IMR-90 (cell line): ENCODE data around the gene TAS2R4. TPM values are rescaled to one million over a fixed set of nuclear protein-coding genes. Genes with fewer than 3 reads are reported as not detected.

Experiments
- ATAC-seq: fragments of 200-7000 bp; cut with Tn5 transposase; 2 replicates; pipeline ENCODE4 v1.9.1; 2020; ENCODE audit warnings: low read depth, mild to moderate bottlenecking, moderate library complexity
- BruUV-seq: library from RNA; stranded (reverse); fragments of 400-500 nt; replicated peaks from 2 replicates; lab custom pipeline; 2021; lab: Mats Ljungman, UMichigan
- CTCF ChIA-PET: fragments of 300-600 bp; formaldehyde crosslinking; extraction: SDS; loops from one replicate; lab custom pipeline; 2021; ENCODE audit warnings: antibody characterized with exemption; lab: Yijun Ruan, JAX
- POLR2A ChIA-PET: fragments of 300-600 bp; sonication (Branson Sonifier 250); formaldehyde crosslinking; loops from one replicate; lab custom pipeline; 2022; ENCODE audit warnings: antibody characterized with exemption; ENCODE audit not compliant: unreplicated experiment; lab: Charles Lee
- DNase-seq: peaks from one replicate; pipeline ENCODE4 v3.0.0; 2013
- H2AFZ ChIP-seq: replicated peaks from 2 replicates; pipeline ENCODE3; 2013; ENCODE audit warnings: low read length, mild to moderate bottlenecking; ENCODE audit not compliant: poor library complexity
- H2AK5ac ChIP-seq: 2 replicates; pipeline ENCODE4 v1.6.1; 2013; ENCODE audit warnings: low read depth, low read length, inconsistent platforms
- H2AK9ac ChIP-seq: replicated peaks from 2 replicates; pipeline ENCODE3; 2013; ENCODE audit warnings: mild to moderate bottlenecking, low read depth, low read length, moderate library complexity; ENCODE audit not compliant: poor library complexity
- H2BK120ac ChIP-seq: 2 replicates; pipeline ENCODE4 v1.6.1; 2013; ENCODE audit warnings: low read depth, low read length, inconsistent platforms
- H2BK15ac ChIP-seq: 3 replicates; pipeline ENCODE4 v1.6.1; 2013; ENCODE audit warnings: low read depth, low read length, inconsistent platforms
- H2BK20ac ChIP-seq: 2 replicates; pipeline ENCODE4 v1.6.1; 2013; ENCODE audit warnings: low read depth, mild to moderate bottlenecking, inconsistent platforms, low read length, moderate library complexity
- H2BK5ac ChIP-seq: 2 replicates; pipeline ENCODE4 v1.6.1; 2013; ENCODE audit warnings: mild to moderate bottlenecking, low read depth, low read length, inconsistent platforms; ENCODE audit not compliant: poor library complexity, severe bottlenecking
- H3K14ac ChIP-seq: replicated peaks from 2 replicates; pipeline ENCODE4 v1.6.1; 2013; ENCODE audit warnings: low read depth, low read length, inconsistent platforms
- H3K18ac ChIP-seq: 2 replicates; pipeline ENCODE4 v1.6.1; 2013; ENCODE audit warnings: low read depth, low read length, control low read depth
- H3K23ac ChIP-seq: 2 replicates; pipeline ENCODE4 v1.6.1; 2013; ENCODE audit warnings: low read depth, low read length, inconsistent platforms
- H3K27ac ChIP-seq: 2 replicates; pipeline ENCODE4 v1.5.1; 2013; ENCODE audit warnings: mild to moderate bottlenecking, control low read depth, low read length; ENCODE audit not compliant: insufficient read depth
- H3K27me3 ChIP-seq: 2 replicates; pipeline ENCODE4 v1.6.1; 2013; ENCODE audit warnings: low read length; ENCODE audit not compliant: control insufficient read depth, insufficient read depth
- H3K36me3 ChIP-seq: 2 replicates; pipeline ENCODE4 v1.6.1; 2013; ENCODE audit warnings: low read length, mixed read lengths; ENCODE audit not compliant: control insufficient read depth, insufficient read depth
- H3K4ac ChIP-seq: 2 replicates; pipeline ENCODE4 v1.6.1; 2013; ENCODE audit warnings: low read depth, low read length, inconsistent platforms
- H3K4me1 ChIP-seq: 2 replicates; pipeline ENCODE4 v1.6.1; 2013; ENCODE audit warnings: low read length, mixed read lengths; ENCODE audit not compliant: control insufficient read depth, insufficient read depth
- H3K4me2 ChIP-seq: 2 replicates; pipeline ENCODE4 v1.6.1; 2013; ENCODE audit warnings: low read depth, mild to moderate bottlenecking, control low read depth, low read length, moderate library complexity
- H3K4me3 ChIP-seq: 2 replicates; pipeline ENCODE4 v1.5.1; 2013; ENCODE audit warnings: low read depth, mild to moderate bottlenecking, control low read depth, low read length, moderate library complexity; ENCODE audit not compliant: insufficient read depth
- H3K56ac ChIP-seq: 2 replicates; pipeline ENCODE4 v1.6.1; 2013; ENCODE audit warnings: low read length, inconsistent platforms; ENCODE audit not compliant: insufficient read depth; ENCODE audit errors: extremely low read depth
- H3K79me1 ChIP-seq, 2 experiments: 2 replicates each; pipeline ENCODE4 v1.6.1; 2013; ENCODE audit warnings: low read length in 2 of 2, inconsistent platforms in 1 of 2, low read depth in 1 of 2
- H3K9ac ChIP-seq: 2 replicates; pipeline ENCODE4 v1.6.1; 2013; ENCODE audit warnings: low read depth, low read length, control low read depth
- H3K9me1 ChIP-seq: 2 replicates; pipeline ENCODE4 v1.6.1; 2013; ENCODE audit warnings: low read length, inconsistent platforms; ENCODE audit not compliant: insufficient read depth
- H3K9me3 ChIP-seq: 2 replicates; pipeline ENCODE4 v1.6.1; 2013; ENCODE audit warnings: low read length; ENCODE audit not compliant: control insufficient read depth, insufficient read depth
- H4K20me1 ChIP-seq: 2 replicates; pipeline ENCODE4 v1.6.1; 2013; ENCODE audit warnings: low read length, inconsistent platforms; ENCODE audit not compliant: insufficient read depth
- H4K5ac ChIP-seq: 2 replicates; pipeline ENCODE4 v1.6.1; 2013; ENCODE audit warnings: mild to moderate bottlenecking, low read depth, low read length, control low read depth
- H4K8ac ChIP-seq, 2 experiments: 2 replicates each; pipeline ENCODE4 v1.6.1; 2013; ENCODE audit warnings: low read depth in 2 of 2, low read length in 2 of 2, control low read depth in 1 of 2, inconsistent platforms in 1 of 2
- H4K91ac ChIP-seq: 2 replicates; pipeline ENCODE4 v1.6.1; 2013; ENCODE audit warnings: low read depth, low read length, inconsistent platforms; ENCODE audit not compliant: insufficient read depth
- BHLHE40 ChIP-seq: fragments of 150-350 bp; IDR thresholded peaks from 2 replicates; pipeline ENCODE4 v1.6.1; 2016; ENCODE audit warnings: mild to moderate bottlenecking, low read depth, low read length
- CEBPB ChIP-seq: IDR thresholded peaks from 2 replicates; pipeline ENCODE4 v1.6.1; 2012; ENCODE audit warnings: low read depth, low read length, improper control_type of control experiment
- RAD21 ChIP-seq: IDR thresholded peaks from 2 replicates; pipeline ENCODE4 v1.6.1; 2012; ENCODE audit warnings: low read length, improper control_type of control experiment
- SMC3 ChIP-seq: fragments of 150-350 bp; IDR thresholded peaks from 2 replicates; pipeline ENCODE4 v1.6.1; 2016; ENCODE audit warnings: low read depth, mild to moderate bottlenecking, antibody characterized with exemption, low read length, moderate library complexity
- WGBS, 2 experiments: methylation state at CpG; one replicate each; pipeline versions ENCODE4 v1.1.5 to v1.1.7; 2013; ENCODE audit warnings: missing lambda C conversion rate in 2 of 2; ENCODE audit not compliant: insufficient read length in 1 of 2; ENCODE audit errors: extremely low coverage in 2 of 2; 5-methylcytosine and 5-hydroxymethylcytosine counted together
- dilution Hi-C: fragments of 300-500 bp; cut with HindIII; formaldehyde crosslinking; loops from one replicate; pipeline ENCODE4 v1.14.3; 2018; ENCODE audit warnings: low sequenced_read_pairs; ENCODE audit not compliant: unreplicated experiment
- in situ Hi-C: fragments of 300-500 bp; cut with MboI; formaldehyde crosslinking; loops from 3 replicates; pipeline ENCODE4 v1.14.3; 2019; ENCODE audit warnings: low sequenced_read_pairs, inconsistent platforms, mixed read lengths
- intact Hi-C: fragments of 100-400 bp; cut with micrococcal nuclease; formaldehyde crosslinking; loops from 2 replicates; pipeline ENCODE4 v1.10.0; 2022
- polyA plus RNA-seq, 3 experiments: library from polyadenylated mRNA; depleted of rRNA; stranded (reverse); fragments of >200 nt; gene quantifications; 2 replicates each; pipeline ENCODE4 v1.2.3, GENCODE V29; 2012; ENCODE audit warnings: low replicate concordance in 1 of 3
- total RNA-seq: library from RNA; depleted of rRNA; stranded (reverse); fragments of >200 nt; gene quantifications from 2 replicates; pipeline ENCODE4 v1.2.3, GENCODE V29; 2012

TAS2R4 gene
- total and polyA plus RNA-seq, 2 of the 4 experiments (the other 2 are of a cell fraction) = 0.14 to 0.18 TPM

DNA sequence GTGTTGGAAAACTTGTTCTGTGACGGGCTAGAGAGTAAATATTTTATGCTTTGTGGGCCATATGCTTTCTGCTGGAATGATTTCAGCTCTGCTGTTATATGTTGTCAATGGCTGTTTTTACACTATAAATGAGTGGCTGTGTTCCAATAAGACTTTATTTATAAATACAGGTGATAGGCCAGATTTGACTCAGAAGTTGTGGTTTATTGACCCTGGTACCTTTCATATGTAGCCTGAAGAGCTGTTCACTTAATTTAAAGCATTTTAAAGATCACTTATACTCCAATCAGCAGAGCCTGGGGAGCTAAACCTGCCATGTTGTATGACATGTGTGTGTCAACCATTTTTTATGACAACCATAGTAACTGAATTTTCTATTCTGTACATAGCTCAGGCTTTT is 47.5 kb upstream of the TAS2R4 start:
- POLR2A ChIA-PET = no interaction called here
- BruUV-seq = no TSS peak

More for the DNA sequence above, 47.5 kb upstream of the TAS2R4 start:
- Histone ChIP-seq H3K27me3 (no peaks in the 10 kb centered on the region), H4K5ac (no peak overlapping the region), H4K8ac (no peak overlapping the region), H2BK120ac (no peak overlapping the region), H3K4me2 (no peak overlapping the region), H3K9me3 (no peaks in the 10 kb centered on the region), H2BK5ac (no peak overlapping the region), H3K18ac (no peak overlapping the region), H4K91ac (no peak overlapping the region), H2AFZ (no peak overlapping the region), H3K9ac (no peak overlapping the region), H3K27ac (no peak overlapping the region), H2AK5ac (no peak overlapping the region), H3K36me3 (no peaks in the 10 kb centered on the region), H3K56ac (no peak overlapping the region), H4K20me1 (no peaks in the 10 kb centered on the region), H3K4ac (no peak overlapping the region), H3K4me3 (no peak overlapping the region), H2BK20ac (no peak overlapping the region), H3K23ac (no peak overlapping the region), H3K14ac (no peak overlapping the region), H3K79me1 (no peaks in the 10 kb centered on the region), H3K9me1 (no peaks in the 10 kb centered on the region), H2BK15ac (no peak overlapping the region), H2AK9ac (no peak overlapping the region), H3K4me1 (no peaks in the 10 kb centered on the region)
- DNase-seq (no peak), ATAC-seq (no peak)
- in situ Hi-C loops = no loop called here
- WGBS, 2 experiments = no CpG with 5 or more reads among the region's 1 CpG
- no peak for TF ChIP-seq CEBPB
- TF ChIP-seq SMC3 = no peak
- no peak for TF ChIP-seq RAD21
- no peak for TF ChIP-seq BHLHE40
- CTCF ChIA-PET = no interaction called here
- intact Hi-C loops = loop anchor here (2.0 kb wide), 1 partner anchor 20 kb away; the partner anchor contains the start of gene WEE2
- dilution Hi-C loops = no loop called here
